ENCODE measurements around the gene NUP62.
"Not testable (repeated sequence)": the region's sequence is repeated elsewhere in the genome, so short reads cannot be mapped to it uniquely, and the experiment has no call there.

The NUP62 gene

DNA sequence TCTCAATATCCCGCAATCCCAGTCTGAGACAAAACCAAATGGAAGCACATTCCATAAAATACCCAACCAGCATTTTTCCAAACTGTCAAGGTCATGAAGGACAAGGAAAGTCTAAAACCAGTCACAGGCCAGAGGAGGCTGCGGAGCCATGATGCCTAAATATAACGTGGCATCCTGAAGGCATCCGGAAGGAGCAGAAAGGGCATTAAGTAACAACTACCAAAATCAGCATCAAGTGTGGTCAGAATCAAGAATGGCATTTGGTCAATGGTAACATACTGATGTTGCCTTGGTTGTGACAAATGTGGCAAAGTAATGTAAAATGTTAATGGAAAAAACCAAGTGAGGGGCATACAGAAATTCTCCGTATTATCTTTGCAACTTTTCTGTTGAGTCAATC, 3.8 kb downstream of the NUP62 start:
- DNase-seq (ENCODE audit: low spot score), result no peak

- DNase-seq (ENCODE audit: low spot score), result not testable (repeated sequence)
Observed at GRCh38 chr19:49924881-49925210, 4.5 kb downstream of the NUP62 start.

- DNase-seq (ENCODE audit: low spot score), result no peak
Observed at GRCh38 chr19:49924004-49924880, 5.1 kb downstream of the NUP62 start.

DNA sequence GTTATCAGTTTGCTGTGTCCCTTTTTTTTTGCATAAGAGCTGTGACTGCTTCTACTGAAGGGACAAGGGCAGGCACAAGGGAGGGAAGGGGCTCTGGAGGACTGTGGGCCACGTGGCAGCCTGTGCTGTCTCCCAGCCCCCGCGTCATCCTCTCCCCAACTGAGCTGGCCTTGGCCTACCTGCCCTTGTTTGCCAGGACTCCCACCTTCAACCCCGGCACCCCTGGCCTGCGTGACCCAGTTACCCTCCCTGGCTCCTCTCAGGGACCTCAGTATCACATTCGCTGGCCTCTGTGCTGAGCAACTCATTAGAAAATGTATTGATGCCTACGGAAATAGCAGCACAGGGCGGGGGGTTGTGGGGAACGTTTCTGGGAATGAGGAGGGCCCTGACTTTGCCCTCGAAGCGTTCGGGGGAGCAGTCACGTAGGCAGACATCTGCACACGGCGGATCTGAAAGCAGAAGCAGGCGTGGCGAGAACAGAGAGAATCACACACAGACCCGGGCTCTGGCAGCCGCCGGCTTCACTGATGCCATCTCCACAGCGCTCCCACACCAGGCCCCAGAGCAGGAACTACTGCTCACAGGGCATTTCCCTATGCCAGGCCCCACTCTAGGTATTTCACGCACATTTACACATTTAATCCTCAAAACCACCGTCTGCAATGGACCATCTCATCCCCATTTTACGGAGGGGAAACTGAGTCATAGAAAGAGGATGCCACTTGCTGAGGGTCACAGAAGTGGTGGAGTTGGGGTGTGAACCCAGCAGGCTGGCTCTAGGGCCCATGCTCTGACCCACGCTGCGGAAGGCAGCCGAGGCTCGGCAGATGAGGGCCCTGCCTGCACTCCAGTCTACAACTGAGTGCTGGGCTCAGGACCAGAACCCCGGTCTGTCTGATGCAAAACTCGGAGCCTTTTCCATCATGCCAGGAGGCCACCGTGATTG, 6.0 kb downstream of the NUP62 start:
- no peak for DNase-seq (ENCODE audit: low spot score)

DNA sequence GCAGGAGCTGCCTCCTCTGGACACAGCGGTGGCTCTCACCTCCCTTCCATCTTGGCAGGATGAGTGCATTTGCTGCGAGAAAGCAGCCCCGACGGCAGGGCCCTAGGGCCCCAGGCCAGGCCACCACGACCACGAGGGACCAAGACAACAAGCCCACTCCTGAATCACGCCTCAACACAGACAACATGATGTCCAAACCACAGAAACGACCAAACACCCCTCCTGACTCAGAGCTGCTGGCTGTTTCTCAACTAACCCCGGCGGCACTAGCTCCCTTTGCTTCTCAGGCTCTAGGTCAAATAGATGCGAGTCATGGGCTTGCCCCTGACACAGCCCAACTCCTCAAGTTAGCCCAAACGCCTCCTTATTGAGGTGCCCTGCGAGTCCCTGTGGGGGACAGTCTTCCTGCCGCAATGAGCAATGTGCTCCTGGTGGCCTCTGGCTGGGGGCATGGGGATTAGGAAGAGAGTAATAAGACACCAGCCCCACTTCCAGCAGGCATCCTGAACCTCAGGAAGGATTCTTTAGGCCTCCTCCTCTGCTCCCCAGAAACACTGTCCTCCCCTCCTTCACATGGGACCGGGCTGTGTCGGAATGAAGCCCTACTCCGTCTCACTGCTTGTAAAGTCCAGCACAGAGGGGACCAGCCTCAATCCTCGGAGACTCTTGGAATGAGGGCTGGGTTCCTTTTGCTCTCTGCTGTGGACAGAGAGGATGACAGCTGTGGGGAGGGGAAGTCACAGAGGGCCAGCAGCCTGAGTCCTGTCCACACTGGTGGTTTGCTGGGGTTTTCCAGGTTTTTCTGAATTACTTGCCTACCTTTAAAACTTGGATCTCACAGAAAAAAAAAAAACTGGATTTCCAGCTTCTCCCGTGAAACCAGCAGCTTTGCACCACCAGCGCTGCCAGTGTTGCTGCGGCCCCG, 7.2 kb downstream of the NUP62 start:
- peak; percentile 82 for DNase-seq (ENCODE audit: low spot score)

GRCh38 chr19:49920624-49921363, 8.5 kb downstream of the NUP62 start:
- DNase-seq (ENCODE audit: low spot score), result no peak

- no peak for DNase-seq (ENCODE audit: low spot score)
Observed at GRCh38 chr19:49918089-49918488, 11.2 kb downstream of the NUP62 start.

DNA sequence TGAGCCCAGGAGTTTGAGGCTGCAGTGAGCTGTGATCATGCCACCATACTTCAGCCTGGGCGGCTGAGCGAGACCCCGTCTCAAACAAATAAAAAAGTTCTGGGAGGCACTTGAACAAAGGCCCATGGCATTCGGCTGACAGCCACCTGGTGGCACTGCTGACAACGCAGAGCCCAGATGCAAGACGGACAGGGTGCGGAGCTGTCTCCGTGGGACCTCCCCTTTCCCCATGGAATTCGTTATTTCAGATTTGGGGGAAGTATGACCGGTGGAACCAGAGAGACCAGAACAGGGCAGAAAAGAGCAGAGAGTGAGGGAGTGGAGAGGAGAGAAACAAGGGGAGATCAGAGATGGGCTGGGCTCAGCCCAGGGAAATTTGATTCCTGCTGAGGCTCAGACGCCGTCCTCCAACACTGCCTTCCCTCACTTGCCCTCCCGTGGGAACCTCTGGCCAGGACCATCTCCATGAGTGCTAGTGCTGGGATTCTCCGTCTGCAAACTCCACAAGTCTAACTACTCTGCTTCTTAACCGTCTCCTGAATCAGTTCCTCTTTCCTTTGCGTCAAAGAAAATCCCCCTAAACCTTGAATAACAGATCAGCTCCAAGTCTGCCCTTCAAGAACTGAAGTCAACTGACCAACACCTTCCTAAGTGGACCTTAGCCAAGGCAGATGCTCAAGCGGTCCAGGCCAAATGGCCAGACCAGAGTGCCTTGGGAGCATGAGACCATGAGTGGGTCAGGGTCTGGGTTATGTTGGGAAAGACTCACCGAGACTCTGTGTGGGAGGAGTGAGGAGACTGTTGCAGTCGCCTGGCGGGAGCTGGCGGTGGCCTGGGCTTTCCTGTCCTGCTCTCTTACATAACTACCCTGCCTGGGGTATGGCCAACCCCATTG, 12.2 kb downstream of the NUP62 start:
- no peak for DNase-seq (ENCODE audit: low spot score)

DNA sequence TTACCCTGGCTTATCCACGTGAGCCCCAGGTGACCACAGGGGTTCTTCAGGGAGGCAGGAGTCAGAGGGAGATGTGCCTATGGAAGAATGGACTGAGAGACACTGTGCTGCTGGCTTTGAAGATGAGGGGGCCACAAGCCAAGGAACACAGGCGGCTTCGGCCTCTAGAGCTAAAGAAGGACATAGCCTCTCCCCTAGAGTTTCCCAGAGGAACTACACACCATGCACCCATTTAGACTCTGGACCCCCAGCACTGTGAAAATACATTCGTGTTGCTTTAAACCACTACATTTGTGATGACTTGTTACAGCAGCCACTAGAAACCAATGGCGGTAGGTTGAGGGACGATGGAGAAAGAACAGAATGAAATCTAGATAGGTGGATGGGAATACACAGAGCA, 14.0 kb downstream of the NUP62 start:
- DNase-seq (ENCODE audit: low spot score), result no peak

DNA sequence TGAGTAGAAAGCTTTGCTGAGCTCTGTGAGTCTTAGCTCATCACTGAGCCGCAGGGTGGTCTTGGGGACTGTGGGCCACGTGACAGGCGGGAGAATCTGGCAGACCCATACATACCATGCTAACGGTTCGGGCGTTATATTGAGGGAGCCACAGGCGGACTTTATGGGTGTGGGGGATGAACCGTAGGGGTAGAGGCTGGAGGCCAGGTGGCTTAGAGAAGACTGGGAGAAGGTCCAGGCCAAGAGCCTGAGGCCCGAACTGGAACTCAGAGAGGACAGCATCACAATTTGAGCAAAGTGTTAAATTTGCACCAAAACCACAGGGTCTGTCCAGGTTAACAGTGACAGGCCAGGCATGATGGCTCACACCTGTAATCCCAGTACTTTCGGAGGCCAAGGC, 15.6 kb downstream of the NUP62 start:
- no peak for DNase-seq (ENCODE audit: low spot score)

GRCh38 chr19:49912965-49913685, 16.2 kb downstream of the NUP62 start:
- no peak for DNase-seq (ENCODE audit: low spot score)

DNA sequence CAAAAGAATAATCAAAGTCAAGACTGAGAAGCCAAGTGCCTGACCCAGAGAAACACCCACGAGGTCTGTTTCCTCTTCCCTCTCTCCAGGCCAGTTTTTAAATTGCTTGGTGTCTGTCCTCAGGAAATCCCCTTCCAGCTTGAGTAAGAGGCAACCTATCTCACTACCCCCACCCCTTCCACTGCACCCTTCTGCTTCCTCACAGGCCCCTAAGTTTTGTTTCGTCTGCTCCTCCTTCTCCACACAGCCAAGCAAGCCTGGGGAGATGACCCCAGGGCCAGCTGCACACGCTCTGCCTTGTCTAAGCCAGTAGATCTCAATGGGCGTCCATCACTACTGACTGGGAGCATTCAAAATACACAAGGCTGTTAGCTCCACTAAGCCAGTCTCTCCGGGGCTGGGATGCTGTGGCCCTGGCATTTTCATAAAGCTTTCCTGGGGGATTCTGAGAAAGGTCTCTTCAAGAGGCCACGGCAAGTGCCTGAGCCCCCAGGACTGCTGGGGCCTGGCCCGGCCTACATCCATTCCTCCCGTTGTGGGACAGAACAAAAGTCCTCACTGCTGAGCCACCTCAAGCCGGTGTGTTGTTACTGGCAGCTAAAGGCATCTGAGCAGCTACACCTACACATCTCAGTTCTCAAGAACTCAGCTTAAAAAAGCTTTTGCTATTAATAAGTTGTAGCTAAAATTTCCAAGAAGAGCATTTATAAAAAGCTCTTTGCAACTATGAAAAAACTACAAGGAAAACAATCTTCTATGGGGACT, 17.7 kb downstream of the NUP62 start:
- no peak for DNase-seq (ENCODE audit: low spot score)

DNA sequence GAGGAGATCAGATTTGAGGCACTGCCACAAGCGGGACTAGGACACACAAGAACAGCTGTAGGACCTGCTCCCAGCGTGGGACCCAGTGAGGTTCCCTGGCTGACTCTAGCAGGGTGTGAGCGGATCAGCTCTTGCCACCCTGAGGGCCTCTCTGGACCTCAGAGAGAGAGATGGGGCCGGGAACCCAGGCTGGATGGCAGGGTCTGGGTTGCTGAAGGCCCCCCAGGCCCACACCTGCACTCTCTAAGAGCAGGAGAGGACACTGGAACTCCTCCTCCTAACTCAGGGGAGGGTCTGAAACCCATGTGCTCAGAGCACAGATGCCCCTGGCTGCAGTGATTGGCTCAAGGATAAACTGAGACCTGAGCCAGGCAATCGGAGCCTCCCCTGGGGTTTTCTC, 19.1 kb downstream of the NUP62 start:
- no peak for DNase-seq (ENCODE audit: low spot score)

DNA sequence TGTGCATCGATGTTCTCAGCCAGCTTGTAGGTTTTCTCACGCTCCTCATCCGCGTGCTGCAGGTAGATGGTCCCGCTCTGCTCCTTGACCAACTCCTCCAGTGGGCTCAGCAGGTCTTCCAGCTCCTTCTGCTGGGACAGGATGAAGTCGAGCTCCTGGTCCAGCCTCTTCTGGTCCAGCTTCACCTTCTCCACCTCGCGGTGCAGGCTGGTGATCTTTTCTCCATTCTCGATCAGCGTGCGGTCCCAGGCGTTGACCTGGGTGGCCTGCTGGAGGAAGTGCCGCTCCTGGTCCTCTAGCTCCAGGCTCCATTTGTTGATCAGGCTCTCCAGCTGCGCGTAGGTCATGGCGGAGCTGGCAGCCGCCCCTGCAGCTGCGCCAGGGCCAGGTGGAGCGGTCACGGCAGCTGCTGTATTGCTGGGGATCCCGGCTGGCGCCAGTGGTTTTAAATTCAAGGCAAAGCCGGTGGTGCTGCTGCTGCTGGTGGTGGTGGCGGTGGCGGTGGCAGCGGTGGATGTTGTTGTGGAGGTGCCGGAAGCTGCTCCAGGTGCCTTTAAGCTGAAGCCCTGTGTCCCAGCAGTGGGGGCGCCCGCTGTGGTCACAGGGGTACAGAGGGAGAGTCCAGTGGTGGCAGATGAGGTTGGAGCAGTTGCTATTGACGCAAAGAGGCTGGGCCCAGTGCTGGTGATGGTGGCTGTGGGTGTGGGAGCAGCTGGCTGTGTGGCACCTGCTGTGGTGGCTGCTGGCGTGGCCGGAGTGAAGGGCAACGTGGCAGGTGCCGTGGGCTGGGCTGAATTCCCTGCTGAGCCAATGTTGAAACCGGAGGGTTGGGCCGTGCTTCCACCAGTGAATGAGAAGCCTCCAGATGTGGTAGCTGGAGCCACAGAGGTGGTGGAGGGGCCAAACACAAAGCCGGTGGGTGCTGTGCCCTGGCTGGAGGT, 20.6 kb downstream of the NUP62 start:
- DNase-seq (ENCODE audit: low spot score), result no peak

DNA sequence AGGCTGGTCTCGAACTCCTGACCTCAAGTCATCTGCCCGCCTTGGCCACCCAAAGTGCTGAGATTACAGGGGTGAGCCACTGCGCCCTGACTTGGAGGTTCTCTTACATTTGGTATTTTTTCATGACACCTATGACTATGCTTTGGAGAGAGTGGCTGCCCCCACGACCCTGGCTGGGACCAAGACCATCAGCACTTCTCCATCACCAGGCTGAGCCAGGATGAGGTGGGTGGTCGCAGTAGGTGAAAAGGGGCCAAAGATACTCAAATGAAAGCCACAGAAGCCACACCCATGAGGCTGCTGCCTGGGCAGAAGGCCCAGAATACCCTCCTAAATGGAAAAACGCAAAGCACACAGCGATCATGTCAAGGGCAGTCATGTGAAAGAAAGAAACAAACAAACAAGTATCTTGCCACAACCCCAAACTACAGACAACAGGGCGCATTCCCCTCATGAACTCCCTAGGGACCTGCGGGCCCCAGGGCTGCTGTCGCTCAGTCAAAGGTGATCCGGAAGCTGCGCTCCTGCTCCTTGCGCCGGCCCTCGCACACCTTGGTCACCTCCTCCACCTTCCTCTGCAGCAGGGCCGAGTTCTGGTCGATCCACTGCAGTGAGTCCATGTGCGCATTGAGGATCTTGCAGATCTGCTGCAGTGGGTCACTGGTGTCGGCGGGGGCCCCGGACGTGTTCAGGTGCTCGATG, 21.4 kb downstream of the NUP62 start:
- no peak for DNase-seq (ENCODE audit: low spot score)

- no peak for DNase-seq (ENCODE audit: low spot score)
Observed at GRCh38 chr19:49906879-49907564, 22.3 kb downstream of the NUP62 start.
